ENCODE data around the gene PASK.

Gene PASK

GRCh38 chr2:241130316-241130715, 19.0 kb downstream of the PASK start:
- in situ Hi-C loops (cut with MboI; ENCODE audit: low sequenced_read_pairs), result no loop called here

DNA sequence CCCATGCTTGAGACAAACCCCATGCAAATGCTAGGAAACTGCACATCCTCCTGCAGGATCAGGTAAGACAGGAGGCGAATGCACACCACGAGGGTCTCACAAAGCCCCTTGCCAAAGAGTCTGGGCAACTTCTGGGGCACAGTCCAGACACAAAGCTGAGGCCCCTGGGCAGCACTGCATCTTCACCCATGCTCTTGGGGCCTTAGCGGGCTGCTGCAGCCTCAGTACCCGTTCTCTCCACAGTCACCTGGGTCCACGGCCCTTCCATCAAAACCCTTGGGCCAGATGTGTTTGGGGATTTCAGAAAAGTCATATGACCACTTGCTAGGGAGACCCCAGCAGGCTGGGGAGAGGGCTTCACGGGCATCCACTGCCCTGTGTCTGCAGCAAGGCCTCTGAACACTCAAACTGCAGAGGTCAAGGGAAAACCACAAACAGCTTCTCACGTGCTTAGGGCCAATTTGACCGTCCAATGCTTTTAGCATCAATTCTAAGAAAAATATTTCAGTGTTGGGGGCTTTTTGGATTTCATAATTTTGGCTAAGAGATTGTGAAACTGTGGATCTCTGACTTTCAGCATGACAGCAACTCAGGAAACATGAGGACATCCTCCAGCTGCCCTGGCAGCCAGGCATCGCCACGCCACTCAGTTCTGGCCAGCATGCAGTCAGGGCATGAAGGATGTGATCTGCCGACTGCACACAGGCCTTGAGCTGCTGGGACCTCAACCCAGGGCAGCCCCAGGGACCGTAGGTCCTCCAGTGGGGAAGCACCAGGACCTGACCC, 20.0 kb downstream of the PASK start:
- in situ Hi-C loops (cut with MboI; ENCODE audit: low sequenced_read_pairs), result no loop called here

DNA sequence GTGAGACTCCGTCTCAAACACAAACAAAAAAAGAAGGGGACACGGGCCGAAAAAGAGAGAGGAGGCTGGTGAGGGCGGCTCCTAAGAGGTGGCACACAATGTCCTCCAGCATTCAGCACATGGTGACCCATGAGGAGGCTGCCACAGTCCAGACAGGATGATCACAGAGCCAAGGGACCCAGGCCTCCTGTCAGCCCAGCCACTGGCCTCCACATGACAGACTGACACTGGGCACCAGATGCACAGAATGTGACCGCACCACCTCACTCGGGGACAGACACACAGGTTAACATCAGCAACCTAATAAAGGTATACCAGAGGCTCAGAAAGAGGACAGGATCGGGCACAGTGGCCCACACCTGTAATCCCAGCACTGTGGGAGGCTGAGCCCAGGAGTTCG, 21.0 kb downstream of the PASK start:
- in situ Hi-C loops (cut with MboI; ENCODE audit: low sequenced_read_pairs), result no loop called here

GRCh38 chr2:241126771-241127202, 22.5 kb downstream of the PASK start:
- in situ Hi-C loops (cut with MboI; ENCODE audit: low sequenced_read_pairs), result no loop called here

DNA sequence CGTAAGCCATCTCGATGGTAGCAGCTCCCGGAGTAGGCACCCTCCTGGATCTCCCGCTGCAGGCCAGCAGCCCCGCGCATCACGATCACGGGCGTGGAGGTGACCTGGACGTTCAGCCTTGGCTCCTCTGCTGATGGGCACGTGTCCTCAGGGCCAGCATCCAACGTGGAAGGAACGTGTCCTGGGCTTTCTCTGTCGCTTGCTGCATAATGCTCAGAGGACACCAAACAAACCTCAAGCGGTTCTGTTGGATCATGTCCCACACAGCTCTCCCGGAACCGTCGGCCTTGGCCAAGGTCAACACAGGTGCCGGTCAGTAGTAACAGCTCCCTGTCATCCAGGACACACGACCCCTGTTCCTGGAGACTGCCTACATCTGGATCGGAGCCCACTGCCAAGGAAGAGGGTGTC, 23.1 kb downstream of the PASK start:
- in situ Hi-C loops (cut with MboI; ENCODE audit: low sequenced_read_pairs), result no loop called here

DNA sequence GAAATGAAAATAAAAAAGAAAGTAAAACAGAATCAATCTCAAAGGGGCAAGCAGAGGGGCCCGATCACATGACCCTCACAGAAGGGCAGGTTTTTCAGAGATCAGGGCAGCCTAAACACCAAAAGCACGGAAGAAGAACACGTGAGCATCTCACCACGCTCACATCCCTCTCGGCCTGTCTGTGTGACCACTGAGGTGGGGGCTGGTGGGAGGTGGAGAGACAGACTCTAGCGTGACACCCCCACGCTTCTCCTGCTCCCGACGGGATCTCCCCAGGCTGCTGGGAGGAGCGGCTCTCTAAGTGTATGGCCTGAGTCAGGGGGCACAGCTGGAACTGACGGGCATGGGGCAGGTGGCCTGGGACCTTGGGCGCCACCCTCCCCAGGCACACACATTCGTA, 23.6 kb downstream of the PASK start:
- in situ Hi-C loops (cut with MboI; ENCODE audit: low sequenced_read_pairs), result no loop called here

DNA sequence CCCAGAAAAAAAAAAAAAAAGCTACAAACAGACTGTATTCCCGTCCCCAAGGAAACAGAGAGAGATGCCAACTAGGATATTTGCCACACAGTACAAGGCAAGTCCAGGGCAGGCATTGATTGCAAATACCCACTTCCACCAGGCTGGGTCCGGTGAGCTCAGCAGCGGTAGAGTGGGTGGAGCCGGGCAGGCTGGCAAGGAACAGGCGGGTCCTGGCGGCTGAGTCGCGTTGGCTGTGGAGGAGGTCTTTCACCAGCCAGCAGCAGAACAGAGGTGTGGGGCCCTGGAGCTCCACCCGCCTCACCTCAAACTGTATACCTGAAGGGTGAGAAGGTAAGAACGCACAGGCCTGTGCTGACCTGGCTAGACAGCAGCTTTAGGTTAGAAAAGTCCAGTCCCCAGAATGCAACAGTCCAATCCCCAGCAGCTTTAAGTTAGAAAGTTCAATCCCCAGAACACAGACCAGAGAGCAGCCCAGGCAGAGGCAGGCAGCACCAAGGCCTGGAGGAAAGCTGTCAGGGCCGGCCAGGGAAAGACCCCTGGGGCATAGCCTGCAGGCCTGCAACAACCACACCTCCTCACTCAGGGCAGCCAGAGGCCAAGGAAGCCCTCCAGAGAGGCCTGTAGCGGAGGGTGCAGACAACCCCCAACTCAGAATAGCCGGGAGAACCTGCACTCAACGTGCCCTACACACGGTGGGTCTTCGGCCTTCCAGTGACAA, 25.3 kb downstream of the PASK start:
- in situ Hi-C loops (cut with MboI; ENCODE audit: low sequenced_read_pairs), result no loop called here

- in situ Hi-C loops (cut with MboI; ENCODE audit: low sequenced_read_pairs), result no loop called here
These were observed 26.8 kb downstream of the PASK start for GRCh38 chr2:241122376-241123002.

- in situ Hi-C loops (cut with MboI; ENCODE audit: low sequenced_read_pairs), result no loop called here
These were observed 28.3 kb downstream of the PASK start for GRCh38 chr2:241121008-241121407.

GRCh38 chr2:241120440-241120839, 28.8 kb downstream of the PASK start:
- in situ Hi-C loops (cut with MboI; ENCODE audit: low sequenced_read_pairs), result no loop called here

DNA sequence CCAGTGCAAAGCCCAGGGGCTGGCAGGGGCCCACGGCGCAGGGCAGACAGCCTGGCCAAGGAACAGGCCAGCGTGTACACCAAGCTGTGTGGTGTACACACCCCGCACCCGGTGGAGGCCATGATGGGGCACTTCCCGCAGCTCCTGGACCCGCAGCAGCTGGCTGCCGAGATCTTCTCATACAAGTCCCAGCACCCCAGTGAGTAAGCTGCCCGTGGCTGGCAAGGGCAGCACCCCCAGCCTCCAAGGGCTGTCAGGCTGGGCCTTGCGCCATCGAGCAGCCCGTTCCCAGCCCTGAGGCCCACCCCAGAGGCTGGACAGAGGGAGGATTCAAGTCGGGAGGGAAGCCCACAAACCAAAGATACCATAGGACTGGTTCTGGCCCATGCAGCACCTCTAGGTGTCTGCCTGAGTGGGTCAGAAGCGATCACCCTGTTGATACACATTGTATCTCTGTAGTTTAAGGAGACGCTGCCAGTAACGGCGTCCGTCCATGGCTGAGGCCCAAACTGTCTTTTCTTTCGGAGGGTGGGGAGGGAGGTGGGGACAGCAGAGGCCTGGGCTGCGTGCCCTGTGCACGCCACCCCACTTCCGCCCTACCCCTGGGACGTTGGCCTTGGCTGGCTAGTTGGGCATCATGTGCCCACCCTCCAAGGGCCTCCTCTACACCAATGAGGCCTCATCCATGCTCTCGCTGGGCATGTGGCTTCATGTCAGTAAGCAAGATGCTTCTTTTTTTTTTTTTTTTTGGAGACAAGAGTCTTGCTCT, 30.4 kb downstream of the PASK start:
- in situ Hi-C loops (cut with MboI; ENCODE audit: low sequenced_read_pairs), result no loop called here

- in situ Hi-C loops (cut with MboI; ENCODE audit: low sequenced_read_pairs), result no loop called here
These were observed 32.4 kb downstream of the PASK start for GRCh38 chr2:241116606-241117560.

DNA sequence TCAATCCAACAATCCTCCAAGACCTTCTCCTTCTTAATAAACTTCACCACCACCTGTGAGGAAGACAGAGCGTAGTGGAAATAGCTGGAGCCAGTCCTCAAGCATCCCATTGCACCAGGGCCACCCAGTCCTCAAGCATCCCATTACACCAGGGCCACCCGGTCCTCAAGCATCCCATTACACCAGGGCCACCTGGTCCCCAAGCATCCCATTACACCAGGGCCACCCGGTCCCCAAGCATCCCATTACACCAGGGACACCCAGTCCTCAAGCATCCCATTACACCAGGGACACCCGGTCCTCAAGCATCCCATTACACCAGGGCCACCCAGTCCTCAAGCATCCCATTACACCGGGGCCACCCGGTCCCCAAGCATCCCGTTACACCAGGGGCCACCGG, 33.9 kb downstream of the PASK start:
- in situ Hi-C loops (cut with MboI; ENCODE audit: low sequenced_read_pairs), result no loop called here

DNA sequence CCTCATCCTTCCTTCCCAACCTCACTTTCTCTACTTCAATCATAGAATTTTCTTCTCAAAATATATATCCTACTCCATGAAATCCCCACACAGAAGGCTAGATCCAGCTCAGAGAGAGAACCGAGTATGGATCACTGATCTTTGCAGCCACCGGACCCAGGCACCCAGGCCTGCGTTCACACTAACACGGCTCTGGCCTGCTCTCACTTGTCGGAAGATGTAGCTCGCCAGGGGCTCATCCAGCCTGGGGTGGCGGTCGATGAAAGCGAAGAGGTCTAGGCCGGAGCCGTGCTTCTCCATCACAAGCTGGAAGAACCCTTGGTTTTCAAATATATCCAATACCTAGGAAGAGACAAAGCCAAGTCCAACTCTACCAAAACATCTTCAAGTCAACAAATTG, 34.4 kb downstream of the PASK start:
- in situ Hi-C loops (cut with MboI; ENCODE audit: low sequenced_read_pairs), result no loop called here

DNA sequence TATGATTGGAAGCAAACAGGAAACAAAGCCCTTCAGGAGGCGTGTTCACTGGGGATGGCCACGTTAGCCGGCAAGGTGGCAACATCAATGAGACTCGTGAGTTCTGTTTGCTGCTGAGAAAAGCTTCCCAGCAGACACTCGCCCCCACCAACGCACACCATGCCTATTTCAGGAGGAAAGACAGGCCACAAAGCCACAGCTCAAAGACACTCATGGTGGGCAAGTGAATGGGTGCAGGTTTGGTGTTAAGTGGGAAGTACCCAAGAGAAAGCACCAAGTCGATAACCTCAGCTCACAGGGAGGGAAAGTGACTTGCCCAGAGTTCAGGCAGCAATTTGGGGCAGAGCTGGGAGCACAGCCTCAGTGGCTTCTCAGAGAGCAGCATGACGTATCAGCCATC, 36.7 kb downstream of the PASK start:
- in situ Hi-C loops (cut with MboI; ENCODE audit: low sequenced_read_pairs), result no loop called here

DNA sequence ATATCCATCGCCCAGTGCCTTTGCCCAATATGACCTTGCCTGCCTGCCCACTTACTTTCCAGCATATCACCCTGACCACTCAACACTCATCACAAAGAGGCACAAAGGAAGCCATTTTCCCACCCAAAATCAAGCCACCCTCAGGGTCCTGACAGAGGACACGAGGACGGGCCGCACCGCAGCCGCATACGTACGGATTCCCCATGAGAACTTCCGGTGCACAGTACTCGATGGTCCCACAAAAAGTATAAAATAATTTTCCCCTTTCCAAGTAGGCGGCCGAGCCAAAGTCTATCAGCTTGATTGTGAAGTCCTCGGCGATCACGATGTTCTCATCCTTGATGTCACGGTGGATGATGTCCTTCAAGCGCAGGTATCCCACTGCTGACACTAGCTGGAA, 37.2 kb downstream of the PASK start:
- in situ Hi-C loops (cut with MboI; ENCODE audit: low sequenced_read_pairs), result no loop called here

- in situ Hi-C loops (cut with MboI; ENCODE audit: low sequenced_read_pairs), result no loop called here
These were observed 37.8 kb downstream of the PASK start for GRCh38 chr2:241111440-241111805.

DNA sequence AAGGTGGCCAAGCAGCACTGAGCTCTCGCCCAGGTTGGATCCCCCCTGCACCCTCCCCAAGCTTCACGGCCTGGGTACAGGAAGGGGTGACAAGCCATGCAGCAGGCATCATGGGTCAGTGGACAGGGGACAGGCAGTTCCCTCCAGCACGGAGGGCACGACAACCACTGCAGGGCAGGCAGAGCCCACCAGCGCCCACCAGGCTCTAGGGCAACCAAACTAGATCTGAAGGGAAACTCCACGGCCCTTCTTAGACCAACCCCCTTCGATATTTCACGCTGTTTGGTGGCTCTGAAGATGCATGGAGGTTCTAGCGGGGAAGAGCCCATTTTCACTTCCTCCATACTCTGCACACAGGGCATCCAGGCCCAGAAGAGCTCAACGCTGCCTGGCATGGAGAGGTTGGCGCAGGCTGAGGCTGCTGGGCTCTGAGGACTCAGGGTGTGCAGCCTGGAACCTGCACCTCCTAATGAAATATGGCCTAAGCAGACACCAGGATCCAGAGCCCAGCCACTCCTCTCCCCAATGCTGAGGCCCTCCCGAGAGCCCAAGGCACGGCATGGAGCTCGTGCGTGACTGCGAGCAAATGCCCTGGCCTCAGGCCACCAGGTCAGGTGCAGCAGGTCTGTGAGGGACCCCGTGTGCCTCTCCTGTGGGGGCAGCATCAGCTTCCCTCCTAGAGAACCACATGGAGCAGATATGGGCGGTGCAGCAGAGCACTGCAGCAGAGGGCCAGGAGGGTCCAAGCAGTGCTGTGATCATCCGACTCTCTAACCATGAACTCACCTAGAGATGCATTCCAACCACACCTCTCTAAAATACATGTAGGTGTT, 38.4 kb downstream of the PASK start:
- in situ Hi-C loops (cut with MboI; ENCODE audit: low sequenced_read_pairs), result no loop called here

DNA sequence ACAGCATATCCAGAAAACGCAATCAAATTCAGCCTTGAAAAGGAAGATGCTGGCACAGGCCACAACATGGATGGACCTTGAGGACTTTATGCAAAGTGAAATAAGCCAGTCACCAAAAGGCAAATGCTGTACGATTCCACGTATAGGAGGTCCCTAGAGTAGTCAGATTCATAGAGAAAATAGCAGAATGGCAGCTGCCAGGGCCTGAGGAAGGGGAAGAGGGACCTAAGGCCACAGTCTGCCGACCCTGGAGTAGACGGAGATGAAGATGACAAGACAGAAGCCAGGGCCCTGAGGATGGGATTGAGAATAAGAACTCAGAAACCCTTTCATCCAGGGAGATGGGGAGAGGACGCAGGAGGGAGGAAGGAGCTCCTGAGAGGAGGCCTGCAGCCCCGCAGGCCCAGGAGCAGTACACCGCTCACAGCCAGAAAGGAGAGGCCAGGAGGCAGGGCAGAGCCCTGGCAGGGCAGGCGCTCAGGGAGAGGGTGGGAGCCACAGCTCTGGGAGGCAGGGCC, 39.1 kb downstream of the PASK start:
- in situ Hi-C loops (cut with MboI; ENCODE audit: low sequenced_read_pairs), result no loop called here
